Fibroblast of peridontal ligament (primary cell): ENCODE results near the gene TAF3.
"Not testable (repeated sequence)": the region's sequence is repeated elsewhere in the genome, so short reads cannot be mapped to it uniquely, and the experiment has no call there.

Experiments used
- DNase-seq: peaks from one replicate; pipeline ENCODE4 v3.0.0-alpha.2; 2010; ENCODE audit errors: extremely low read depth

Gene TAF3

GRCh38 chr10:7818295-7819120 is at the start of gene TAF3:
TAF3 (plus strand) TSS chr10:7818505; CDS start chr10:7818710, 205 bp downstream.
- peak; percentile 77 for DNase-seq

DNA sequence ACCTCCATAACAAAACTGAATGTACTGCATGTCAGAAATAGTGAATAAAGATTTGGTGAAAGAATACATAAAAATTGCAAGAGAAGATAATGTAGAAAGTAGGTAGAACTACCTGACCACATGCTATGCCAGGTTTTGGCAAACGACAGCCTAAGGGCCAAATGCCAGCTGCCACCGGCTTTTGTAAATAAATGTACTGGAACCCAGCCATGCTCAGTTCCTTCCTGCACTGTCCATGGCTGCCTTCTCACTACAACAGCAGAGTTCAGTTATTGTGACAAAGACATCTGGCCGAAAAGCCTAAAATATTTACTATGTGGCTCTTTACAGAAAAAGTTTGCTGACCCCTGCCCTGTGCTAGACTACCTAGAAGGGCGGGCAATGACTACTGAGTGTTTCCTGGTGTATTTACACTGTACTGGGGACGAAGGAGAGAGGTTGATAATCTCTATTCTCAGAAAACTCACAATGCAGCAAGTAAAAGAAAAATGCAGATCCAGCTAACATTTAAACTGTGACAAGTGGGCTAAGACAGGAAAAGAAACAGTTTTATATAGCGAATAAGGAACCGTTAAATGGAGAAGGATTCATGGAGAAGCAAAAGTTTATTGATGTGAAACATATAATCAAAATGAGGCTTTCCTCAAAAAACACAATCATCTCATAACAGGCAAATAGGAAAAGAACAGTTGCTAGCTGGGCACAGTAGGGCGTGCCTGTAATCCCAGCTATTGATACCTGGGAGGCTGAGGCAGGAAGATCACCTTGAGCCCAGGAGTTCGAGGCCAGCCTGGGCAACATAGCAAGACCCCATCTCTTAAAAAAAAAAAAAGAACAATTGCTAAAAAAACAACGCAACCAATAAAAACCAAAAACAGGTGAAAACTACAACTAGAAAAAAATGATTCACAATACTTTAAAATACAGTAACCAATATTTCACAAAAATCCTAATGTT is 44.2 kb upstream of the TAF3 start:
- DNase-seq = no peak

- DNase-seq = no peak
Measured at GRCh38 chr10:7776777-7777176, 41.5 kb upstream of the TAF3 start.

GRCh38 chr10:7782194-7782593 is 36.1 kb upstream of the TAF3 start:
- DNase-seq = not testable (repeated sequence)

DNA sequence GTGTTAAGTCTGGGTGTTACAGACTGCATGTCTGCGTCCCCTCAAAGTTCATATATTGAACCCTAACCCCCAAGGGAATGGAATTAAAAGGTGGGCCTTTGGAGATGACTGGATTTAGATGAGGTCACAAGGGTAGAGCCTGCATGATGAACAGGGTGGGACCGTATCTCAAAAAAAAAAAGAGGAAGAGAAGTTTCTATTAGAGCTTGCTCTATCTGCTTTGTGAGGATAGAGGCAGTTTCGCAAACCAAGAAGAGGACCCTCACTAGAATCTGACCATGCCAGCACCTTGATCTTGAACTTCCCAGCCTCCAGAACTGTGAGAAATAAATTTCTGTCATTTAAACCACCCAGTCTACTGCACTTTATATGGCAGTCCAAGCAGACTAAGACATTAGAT is 31.9 kb upstream of the TAF3 start:
- no peak for DNase-seq

DNA sequence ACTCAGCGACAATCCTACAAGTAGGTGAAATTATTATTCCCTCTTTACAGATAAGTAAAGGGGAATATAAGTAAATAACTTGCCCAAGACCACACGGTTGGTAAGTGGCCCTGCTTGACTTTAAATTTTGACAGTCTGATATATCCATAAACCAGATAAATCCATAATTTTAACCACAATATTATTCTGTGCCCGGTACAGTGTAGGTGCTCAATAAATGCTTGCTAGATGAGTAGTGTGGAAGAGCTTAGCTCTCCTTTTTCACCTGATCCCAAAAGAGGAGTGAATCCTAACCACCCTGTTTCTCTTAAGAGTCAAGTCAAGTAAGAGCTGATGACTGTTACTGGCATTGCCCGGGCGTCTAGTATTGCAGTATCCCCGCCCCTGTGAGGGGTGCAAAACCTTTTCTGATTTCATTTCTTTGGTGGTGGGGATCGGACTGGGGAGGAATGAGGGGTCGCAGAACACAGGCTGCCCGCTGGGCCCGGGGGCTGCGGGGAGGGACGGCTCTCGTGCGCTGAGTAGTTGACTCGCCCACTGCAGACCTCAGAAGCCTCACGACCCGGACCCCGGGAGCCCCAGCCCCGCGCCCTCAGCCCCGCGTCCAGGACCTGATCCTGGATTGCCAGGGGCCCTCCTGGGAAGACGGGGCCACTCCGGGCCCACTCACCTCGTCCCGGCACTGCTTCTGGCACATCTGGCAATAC is 31.0 kb upstream of the TAF3 start:
- DNase-seq = peak; percentile 31

- DNase-seq = peak; percentile 96
Measured at GRCh38 chr10:7787857-7788638, 30.3 kb upstream of the TAF3 start, which contains the start of the genes ATP5F1C and KIN. ATP5F1C (plus strand) TSS chr10:7788177; CDS start chr10:7788208, 31 bp downstream. KIN (minus strand) TSS chr10:7787993; CDS start chr10:7787933, 60 bp downstream.

DNA sequence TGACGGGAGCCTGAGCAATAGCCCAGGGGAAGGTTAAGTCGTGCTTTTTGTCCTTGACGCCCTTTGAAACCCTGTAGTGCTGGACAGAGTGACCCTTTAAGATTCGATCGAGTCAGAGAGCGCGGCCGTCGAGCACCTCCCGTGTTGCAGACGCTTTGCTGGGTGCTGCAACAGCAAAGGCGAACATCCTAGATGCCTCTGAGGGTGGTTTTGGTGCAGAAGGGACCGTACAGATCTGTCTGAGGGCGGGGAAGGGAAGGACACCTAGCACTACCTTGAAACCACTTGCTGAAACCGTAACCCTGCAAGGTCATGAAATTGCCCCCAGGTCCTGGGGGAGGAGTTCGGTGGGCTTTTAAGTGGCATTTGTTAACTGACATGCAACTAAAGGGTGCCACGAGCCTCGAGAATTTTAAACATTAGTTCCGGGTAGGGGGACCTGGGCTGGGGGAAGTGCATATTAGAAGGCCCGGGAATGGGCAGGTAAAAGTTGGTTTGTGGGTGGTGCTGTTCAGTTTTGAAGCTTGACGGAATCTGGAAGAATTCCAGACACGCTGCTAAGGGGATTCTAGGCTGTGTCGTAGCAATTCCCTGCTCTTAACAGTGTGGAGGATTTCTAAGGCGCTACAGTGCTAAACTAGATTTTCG is 29.5 kb upstream of the TAF3 start:
- DNase-seq = peak; percentile 40

DNA sequence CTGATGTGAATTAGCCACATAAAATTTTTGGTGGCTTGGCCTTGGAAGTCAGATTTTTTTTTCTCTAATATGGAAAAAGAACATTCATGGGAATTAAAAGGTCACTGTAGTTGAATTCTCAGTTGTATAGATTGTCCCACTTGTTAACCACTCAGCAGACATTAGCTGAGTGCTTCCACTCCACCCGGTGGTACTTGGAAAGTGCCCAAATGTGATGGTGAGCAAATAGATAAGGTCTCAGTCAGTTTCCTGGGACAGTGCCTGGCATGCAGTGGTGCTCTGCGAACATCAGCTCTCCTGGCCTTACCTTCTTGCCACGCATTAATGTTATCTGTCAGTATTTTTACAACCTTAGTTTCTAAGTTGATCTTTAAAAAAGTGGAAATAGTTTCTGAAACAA is 28.9 kb upstream of the TAF3 start:
- peak; percentile 16 for DNase-seq

GRCh38 chr10:7792541-7792940 is 25.8 kb upstream of the TAF3 start:
- no peak for DNase-seq

GRCh38 chr10:7794251-7795026 is 23.9 kb upstream of the TAF3 start:
- no peak for DNase-seq

DNA sequence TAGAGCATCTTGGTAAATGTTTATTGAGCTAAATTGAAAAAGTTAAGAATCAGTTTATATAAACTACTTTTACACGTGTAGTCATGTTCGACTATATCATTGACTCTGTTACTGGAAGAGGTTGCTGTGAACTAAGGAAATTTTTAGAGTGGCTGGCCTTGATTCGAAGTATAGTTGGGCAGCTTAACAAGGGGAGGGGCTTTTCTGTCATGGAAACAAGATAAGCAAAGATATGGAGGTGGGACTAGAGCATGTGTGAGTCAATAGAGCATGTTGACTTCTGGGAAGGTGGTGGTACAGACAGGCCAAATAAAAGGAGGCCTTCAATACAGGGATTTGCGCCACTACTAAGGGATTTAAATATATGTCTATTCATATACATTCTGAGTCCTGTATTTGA is 22.7 kb upstream of the TAF3 start:
- peak; percentile 47 for DNase-seq

- peak; percentile 93 for DNase-seq
Measured at GRCh38 chr10:7797582-7797981, 20.7 kb upstream of the TAF3 start.

GRCh38 chr10:7802606-7803005 is 15.7 kb upstream of the TAF3 start:
- no peak for DNase-seq

- no peak for DNase-seq
Measured at GRCh38 chr10:7804216-7804615, 14.1 kb upstream of the TAF3 start.

- DNase-seq = no peak
Measured at GRCh38 chr10:7804741-7805140, 13.6 kb upstream of the TAF3 start.

GRCh38 chr10:7808686-7809267 is 9.5 kb upstream of the TAF3 start:
- no peak for DNase-seq

- DNase-seq = no peak
Measured at GRCh38 chr10:7810443-7810842, 7.9 kb upstream of the TAF3 start.

GRCh38 chr10:7811000-7811399 is 7.3 kb upstream of the TAF3 start:
- DNase-seq = no peak
